K562 (cell line): ENCODE data around the gene CEACAM5. TPM values are rescaled to one million over a fixed set of nuclear protein-coding genes. Genes with fewer than 3 reads are reported as not detected.

ENCODE experiments used
- ATAC-seq: fragments of 200-7000 bp; cut with Tn5 transposase; 3 replicates; pipeline ENCODE4 v1.9.1; 2020; ENCODE audit warnings: moderate library complexity
- BruUV-seq: library from RNA; stranded (reverse); fragments of 400-500 nt; replicated peaks from 2 replicates; lab custom pipeline; 2021; lab: Mats Ljungman, UMichigan
- CTCF ChIA-PET: fragments of 300-600 bp; formaldehyde crosslinking; extraction: SDS; loops from one replicate; lab custom pipeline; 2021; ENCODE audit warnings: low intra/inter-chr PET ratio; lab: Yijun Ruan, JAX
- POLR2A ChIA-PET: fragments of 300-600, 350-650 bp; sonication (Branson Sonifier 250); formaldehyde crosslinking; extraction: SDS; loops from one replicate; lab custom pipeline; 2021; ENCODE audit warnings: antibody characterized with exemption, inconsistent platforms; lab: Yijun Ruan, JAX
- DNase-seq, 4 experiments: peaks; one replicate each; pipeline versions ENCODE4 v3.0.0 to v3.0.0-alpha.2; 2011 to 2018; ENCODE audit warnings: low spot score in 3 of 4, mixed read lengths in 3 of 4; ENCODE audit errors: extremely low read depth in 1 of 4
- FAIRE-seq: peaks from 2 replicates; lab custom pipeline; 2011; peaks lifted over from hg19 to GRCh38; lab: Jason Lieb, UNC
- H2AFZ ChIP-seq: 2 replicates; pipeline ENCODE4 v1.6.0; 2011; ENCODE audit warnings: low read depth, low read length, control low read depth, inconsistent platforms
- H3K27ac ChIP-seq: fragments of 200-600 bp; 3 replicates; pipeline ENCODE4 v1.8.0; 2011; ENCODE audit warnings: low read depth, mild to moderate bottlenecking, control low read depth, inconsistent platforms, low read length, moderate library complexity, mixed read lengths; ENCODE audit errors: extremely low read depth
- H3K27me3 ChIP-seq, 2 experiments: fragments of 300-600 bp in 1 of 2; 2 replicates in 1 of 2; 3 replicates in 1 of 2; pipeline versions ENCODE4 v1.6.0 to v1.8.0; 2011; ENCODE audit warnings: inconsistent platforms in 2 of 2, low read length in 2 of 2, mild to moderate bottlenecking in 1 of 2, mixed read lengths in 1 of 2, moderate library complexity in 1 of 2; ENCODE audit not compliant: control insufficient read depth in 2 of 2, insufficient read depth in 2 of 2
- H3K36me3 ChIP-seq: fragments of 300-600 bp; 3 replicates; pipeline ENCODE4 v1.8.0; 2011; ENCODE audit warnings: mild to moderate bottlenecking, low read length, inconsistent platforms; ENCODE audit not compliant: control insufficient read depth, insufficient read depth
- H3K4me1 ChIP-seq, 2 experiments: fragments of 200-600 bp in 1 of 2; replicated peaks in 1 of 2; 2 replicates in 1 of 2; 3 replicates in 1 of 2; pipeline versions ENCODE4 v1.5.1 to v1.8.0; 2011; ENCODE audit warnings: inconsistent platforms in 2 of 2, low read length in 2 of 2, mild to moderate bottlenecking in 1 of 2, mixed read lengths in 1 of 2, moderate library complexity in 1 of 2; ENCODE audit not compliant: control insufficient read depth in 2 of 2, insufficient read depth in 2 of 2
- H3K4me2 ChIP-seq: 2 replicates; pipeline ENCODE4 v1.6.1; 2011; ENCODE audit warnings: low read length, control low read depth, inconsistent platforms, mixed read lengths; ENCODE audit not compliant: insufficient read depth
- H3K4me3 ChIP-seq: fragments of 200-600 bp; sonication (generic), shearing (Covaris generic); 2 replicates; pipeline ENCODE4 v1.5.1; 2016; ENCODE audit warnings: control low read depth, inconsistent platforms
- H3K79me2 ChIP-seq: fragments of 200-600 bp; 3 replicates; pipeline ENCODE4 v1.8.0; 2011; ENCODE audit warnings: low read length, inconsistent platforms; ENCODE audit not compliant: control insufficient read depth, insufficient read depth
- H3K9ac ChIP-seq, 2 experiments: 2 replicates each; pipeline versions ENCODE4 v1.6.0 to v1.6.1; 2011; ENCODE audit warnings: low read depth in 2 of 2, low read length in 2 of 2, control low read depth in 1 of 2, inconsistent platforms in 1 of 2, mild to moderate bottlenecking in 1 of 2, mixed read lengths in 1 of 2; ENCODE audit not compliant: insufficient read depth in 1 of 2
- H3K9me1 ChIP-seq: one replicate; pipeline ENCODE4 v1.6.0; 2011; ENCODE audit warnings: inconsistent platforms, mild to moderate bottlenecking, low read length, moderate library complexity; ENCODE audit not compliant: control insufficient read depth, insufficient read depth
- H3K9me3 ChIP-seq: replicated peaks from 2 replicates; pipeline ENCODE4 v1.5.1; 2011; ENCODE audit warnings: low read depth, low read length, inconsistent platforms; ENCODE audit not compliant: control insufficient read depth, insufficient read depth
- H4K20me1 ChIP-seq: replicated peaks from 2 replicates; pipeline ENCODE4 v1.6.1; 2011; ENCODE audit warnings: low read length, inconsistent platforms, mixed read lengths; ENCODE audit not compliant: control insufficient read depth, insufficient read depth
- EP300 ChIP-seq: IDR thresholded peaks from 2 replicates; pipeline ENCODE4 v1.6.1; 2012; ENCODE audit warnings: low read length, improper control_type of control experiment
- FOXA1 ChIP-seq: fragments of 450-650 bp; IDR thresholded peaks from 2 replicates; pipeline ENCODE4 v1.6.1; 2016; ENCODE audit warnings: mild to moderate bottlenecking, borderline replicate concordance
- HIVEP1 ChIP-seq: fragments of 250-450 bp; sonication (Bioruptor Pico); IDR thresholded peaks from 2 replicates; pipeline ENCODE4 v1.4.0; 2020; ENCODE audit warnings: mild to moderate bottlenecking
- HOXB6 ChIP-seq: fragments of 250-450 bp; sonication (Bioruptor Pico); IDR thresholded peaks from 2 replicates; pipeline ENCODE4 v1.5.1; 2022; ENCODE audit warnings: mild to moderate bottlenecking, borderline replicate concordance
- IRF2 ChIP-seq: sonication (generic); formaldehyde crosslinking; IDR thresholded peaks from 2 replicates; pipeline ENCODE4 v1.8.1; 2022; ENCODE audit warnings: mild to moderate bottlenecking, missing genetic modification reagents
- KDM2B ChIP-seq: fragments of 250-450 bp; sonication (Bioruptor Pico); IDR thresholded peaks from 2 replicates; pipeline ENCODE4 v1.8.0; 2021; ENCODE audit warnings: mild to moderate bottlenecking, moderate library complexity
- MAZ ChIP-seq, 2 experiments: fragments of 450-650 bp in 1 of 2; sonication (generic) in 1 of 2; formaldehyde crosslinking; IDR thresholded peaks in 1 of 2; conservative IDR thresholded peaks in 1 of 2; 2 replicates each; pipeline versions ENCODE4 v1.4.0 to v1.5.0; 2020; ENCODE audit warnings: mild to moderate bottlenecking in 1 of 2, missing genetic modification reagents in 1 of 2
- MIER1 ChIP-seq: fragments of 450-650 bp; IDR thresholded peaks from 2 replicates; pipeline ENCODE4 v1.6.1; 2016; ENCODE audit warnings: antibody characterized with exemption, mild to moderate bottlenecking, low read depth
- NFIX ChIP-seq: fragments of 250-450 bp; sonication (Bioruptor Pico); IDR thresholded peaks from 2 replicates; pipeline ENCODE4 v1.4.0; 2020; ENCODE audit warnings: low read depth, mild to moderate bottlenecking, moderate library complexity
- PRMT5 ChIP-seq: sonication (generic); formaldehyde crosslinking; IDR thresholded peaks from 2 replicates; pipeline ENCODE4 v1.5.0; 2020; ENCODE audit warnings: missing genetic modification reagents
- SIRT6 ChIP-seq: IDR thresholded peaks from one replicate; pipeline ENCODE4 v1.6.1; 2012; ENCODE audit warnings: low read depth, mild to moderate bottlenecking, control low read depth, inconsistent platforms, low read length, moderate library complexity
- SNRNP70 ChIP-seq: fragments of 200-400 bp; formaldehyde crosslinking; optimal IDR thresholded peaks from 2 replicates; pipeline ENCODE3; 2017; ENCODE audit warnings: low read depth, low read length
- TAL1 ChIP-seq: fragments of 450-650 bp; IDR thresholded peaks from 2 replicates; pipeline ENCODE4 v1.6.1; 2016; ENCODE audit warnings: mild to moderate bottlenecking
- YBX1 ChIP-seq: fragments of 450-650 bp; IDR thresholded peaks from 2 replicates; pipeline ENCODE4 v1.7.1; 2016; ENCODE audit warnings: mild to moderate bottlenecking
- ZFX ChIP-seq: sonication (generic); formaldehyde crosslinking; IDR thresholded peaks from 2 replicates; pipeline ENCODE4 v1.8.0; 2022; ENCODE audit warnings: mild to moderate bottlenecking, missing genetic modification reagents, moderate library complexity
- ZNF12 ChIP-seq: sonication (generic); formaldehyde crosslinking; IDR thresholded peaks from 2 replicates; pipeline ENCODE4 v1.4.0; 2020; ENCODE audit warnings: mild to moderate bottlenecking, missing genetic modification reagents
- ZNF143 ChIP-seq: sonication (generic); formaldehyde crosslinking; IDR thresholded peaks from 2 replicates; pipeline ENCODE4 v1.9.0; 2022; ENCODE audit warnings: mild to moderate bottlenecking, missing genetic modification reagents
- ZNF174 ChIP-seq: fragments of 250-450 bp; sonication (Bioruptor Pico); IDR thresholded peaks from 2 replicates; pipeline ENCODE4 v1.4.0; 2020; ENCODE audit warnings: mild to moderate bottlenecking
- ZNF253 ChIP-seq: fragments of 250-450 bp; sonication (Bioruptor Pico); conservative IDR thresholded peaks from 2 replicates; pipeline ENCODE4 v1.6.1; 2021; ENCODE audit warnings: mild to moderate bottlenecking
- WGBS: fragments of 100-300 bp; shearing (Covaris generic); methylation state at CpG from one replicate; pipeline ENCODE4 v1.1.6; 2016; ENCODE audit warnings: low coverage, mixed read lengths; ENCODE audit not compliant: insufficient coverage; ENCODE audit errors: missing lambda C conversion rate; 5-methylcytosine and 5-hydroxymethylcytosine counted together
- in situ Hi-C: fragments of 300-500 bp; cut with MboI; formaldehyde crosslinking; loops from 4 replicates; pipeline ENCODE4 v1.15.0; 2018; ENCODE audit warnings: inconsistent platforms, mixed read lengths
- intact Hi-C: fragments of 100-400 bp; cut with micrococcal nuclease; formaldehyde crosslinking; loops from 2 replicates; pipeline ENCODE4 v1.14.2; 2022
- polyA plus RNA-seq, 8 experiments: library from polyadenylated mRNA; depleted of rRNA in 4 of 8; stranded (reverse) in 5 of 8; unstranded in 3 of 8; fragments of >200 nt; fragmentation: Nextera tagmentation in 2 of 8; fragmentation: Illumina TruSeq in 1 of 8; extraction: Ambion mirVana in 2 of 8; extraction: Trizol in 1 of 8; gene quantifications; 2 replicates each; pipeline versions ENCODE4 v1.2.1 to v1.2.3, GENCODE V29; 2011 to 2014; ENCODE audit warnings: inconsistent platforms in 1 of 8, missing spikeins in 1 of 8
- total RNA-seq, 7 experiments: library from RNA; depleted of rRNA in 6 of 7; stranded (reverse); fragments of >200 nt in 6 of 7; fragmentation: Illumina TruSeq in 2 of 7; extraction: Trizol in 2 of 7; gene quantifications; 2 replicates each; pipeline versions ENCODE4 v1.2.1 to v1.2.3, GENCODE V29; 2011 to 2021; ENCODE audit warnings: low replicate concordance in 1 of 7
- TF ChIP-seq, protein P1 (sequence below): fragments of 450-650 bp; IDR thresholded peaks from 2 replicates; pipeline ENCODE4 v1.6.1; 2016; ENCODE audit warnings: borderline replicate concordance
- TF ChIP-seq, protein P2 (sequence below): fragments of 450-650 bp; IDR thresholded peaks from 2 replicates; pipeline ENCODE4 v1.6.1; 2018; ENCODE audit not compliant: partially characterized antibody

The CEACAM5 gene
- total and polyA plus RNA-seq, 9 of the 15 experiments (the other 6 are each of a cell fraction or from before 2014, with no cell fraction given), result 0.33 TPM; not detected in 8

DNA sequence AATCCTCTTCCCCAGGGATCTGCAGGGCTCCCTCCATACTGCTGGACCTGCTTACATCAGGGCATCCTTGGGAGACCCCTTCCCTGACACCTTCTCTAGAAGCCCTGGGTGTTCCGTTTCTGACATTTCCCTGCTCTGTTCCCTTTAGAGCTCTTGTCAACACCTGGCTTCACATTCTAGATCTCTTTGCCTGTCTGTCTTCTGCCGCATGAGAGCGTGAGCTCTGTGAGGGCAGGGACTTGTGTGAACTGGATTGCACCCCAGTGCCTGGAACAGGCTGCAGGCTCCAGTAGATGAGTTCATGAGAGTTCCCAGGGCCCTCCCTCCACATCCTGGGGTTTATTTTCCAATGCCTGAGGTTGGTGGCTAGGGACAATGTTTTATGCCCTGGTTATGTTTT, 21.0 kb upstream of the CEACAM5 start (continued):
- TF ChIP-seq HIVEP1 (no peak), ZNF174 (no peak), ZFX (CRISPR knock-in tag) (no peak), YBX1 (no peak), ZNF253 (no peak), KDM2B (CRISPR knock-in tag) (no peak), HOXB6 (no peak), ZNF143 (CRISPR knock-in tag) (no peak), SNRNP70 (no peak), SIRT6 (no peak), IRF2 (no peak)
- TF ChIP-seq, protein P1, sequence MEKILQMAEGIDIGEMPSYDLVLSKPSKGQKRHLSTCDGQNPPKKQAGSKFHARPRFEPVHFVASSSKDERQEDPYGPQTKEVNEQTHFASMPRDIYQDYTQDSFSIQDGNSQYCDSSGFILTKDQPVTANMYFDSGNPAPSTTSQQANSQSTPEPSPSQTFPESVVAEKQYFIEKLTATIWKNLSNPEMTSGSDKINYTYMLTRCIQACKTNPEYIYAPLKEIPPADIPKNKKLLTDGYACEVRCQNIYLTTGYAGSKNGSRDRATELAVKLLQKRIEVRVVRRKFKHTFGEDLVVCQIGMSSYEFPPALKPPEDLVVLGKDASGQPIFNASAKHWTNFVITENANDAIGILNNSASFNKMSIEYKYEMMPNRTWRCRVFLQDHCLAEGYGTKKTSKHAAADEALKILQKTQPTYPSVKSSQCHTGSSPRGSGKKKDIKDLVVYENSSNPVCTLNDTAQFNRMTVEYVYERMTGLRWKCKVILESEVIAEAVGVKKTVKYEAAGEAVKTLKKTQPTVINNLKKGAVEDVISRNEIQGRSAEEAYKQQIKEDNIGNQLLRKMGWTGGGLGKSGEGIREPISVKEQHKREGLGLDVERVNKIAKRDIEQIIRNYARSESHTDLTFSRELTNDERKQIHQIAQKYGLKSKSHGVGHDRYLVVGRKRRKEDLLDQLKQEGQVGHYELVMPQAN, result no peak

DNA sequence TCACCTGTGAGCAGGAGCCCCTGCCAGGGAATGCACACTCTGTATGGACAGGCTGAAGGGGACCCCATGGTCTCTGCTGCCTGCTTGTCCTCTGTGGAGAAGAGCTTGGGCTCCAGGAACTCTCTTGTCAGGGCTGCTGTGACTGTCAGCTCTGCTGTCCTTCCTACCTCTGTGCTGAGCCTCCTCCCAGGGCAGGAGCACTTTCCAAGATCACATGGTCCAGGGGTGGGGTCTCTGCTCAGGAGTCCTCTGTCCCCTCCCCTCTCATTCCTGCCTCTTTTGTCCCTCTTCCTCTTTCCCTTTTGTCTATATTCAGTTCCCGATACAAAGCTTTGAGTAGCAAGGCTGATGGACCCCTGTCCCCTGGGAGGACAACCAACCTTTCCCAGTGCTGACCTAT, 20.3 kb upstream of the CEACAM5 start, which contains the start of gene CEACAM7:
Gene CEACAM7, minus strand, starts transcription at position 173 of the 400 bp plus-strand sequence. Its CDS starts 105 bp downstream, at position 68.
- FAIRE-seq, result no peak
- no peak within 1 kb of the TSS for H3K4me3 ChIP-seq
- no peak for ATAC-seq
- no peaks in the 10 kb centered on the region for H3K9me3 ChIP-seq
- H3K4me2 ChIP-seq, result no peak within 1 kb of the TSS
- WGBS, result 0% methylated on average over 1 of the region's 1 CpG
- no TSS peak for BruUV-seq
- DNase-seq, result no peak
- in situ Hi-C loops (no loop called here), intact Hi-C loops (no loop called here)
- no peak within 1 kb of the TSS for H3K9ac ChIP-seq
- H4K20me1 ChIP-seq, result no peaks in the 10 kb centered on the region
- ChIA-PET CTCF (no interaction called here), POLR2A (interaction anchor here (0.6 kb wide), 1 partner anchor 76 kb away, joined by 3 read pairs; no protein-coding TSS in a partner anchor)
- H3K79me2 ChIP-seq, result no peaks in the 10 kb centered on the region
- no peaks in the 10 kb centered on the region for H3K9me1 ChIP-seq
- H2AFZ ChIP-seq, result no peak within 1 kb of the TSS
- H3K27ac ChIP-seq, result no peak within 1 kb of the TSS
- H3K4me1 ChIP-seq, result no peaks in the 10 kb centered on the region; a peak in 1 of 5 replicates
- H3K27me3 ChIP-seq, result peaks cover 0 to 4% of the 10 kb centered on the region in 2 experiments; a peak in 2 of 5 replicates
- no peaks in the 10 kb centered on the region for H3K36me3 ChIP-seq
- TF ChIP-seq MAZ (CRISPR knock-in tag; conservative IDR thresholded peaks at IDR 0.05 in 1 of 2, IDR thresholded peaks at IDR 0.05 in 1 of 2) (no peak), MIER1 (no peak), FOXA1 (no peak), TAL1 (no peak), PRMT5 (CRISPR knock-in tag) (no peak), EP300 (no peak), ZNF12 (CRISPR knock-in tag) (no peak), NFIX (CRISPR knock-in tag) (no peak)
- TF ChIP-seq, protein P2, sequence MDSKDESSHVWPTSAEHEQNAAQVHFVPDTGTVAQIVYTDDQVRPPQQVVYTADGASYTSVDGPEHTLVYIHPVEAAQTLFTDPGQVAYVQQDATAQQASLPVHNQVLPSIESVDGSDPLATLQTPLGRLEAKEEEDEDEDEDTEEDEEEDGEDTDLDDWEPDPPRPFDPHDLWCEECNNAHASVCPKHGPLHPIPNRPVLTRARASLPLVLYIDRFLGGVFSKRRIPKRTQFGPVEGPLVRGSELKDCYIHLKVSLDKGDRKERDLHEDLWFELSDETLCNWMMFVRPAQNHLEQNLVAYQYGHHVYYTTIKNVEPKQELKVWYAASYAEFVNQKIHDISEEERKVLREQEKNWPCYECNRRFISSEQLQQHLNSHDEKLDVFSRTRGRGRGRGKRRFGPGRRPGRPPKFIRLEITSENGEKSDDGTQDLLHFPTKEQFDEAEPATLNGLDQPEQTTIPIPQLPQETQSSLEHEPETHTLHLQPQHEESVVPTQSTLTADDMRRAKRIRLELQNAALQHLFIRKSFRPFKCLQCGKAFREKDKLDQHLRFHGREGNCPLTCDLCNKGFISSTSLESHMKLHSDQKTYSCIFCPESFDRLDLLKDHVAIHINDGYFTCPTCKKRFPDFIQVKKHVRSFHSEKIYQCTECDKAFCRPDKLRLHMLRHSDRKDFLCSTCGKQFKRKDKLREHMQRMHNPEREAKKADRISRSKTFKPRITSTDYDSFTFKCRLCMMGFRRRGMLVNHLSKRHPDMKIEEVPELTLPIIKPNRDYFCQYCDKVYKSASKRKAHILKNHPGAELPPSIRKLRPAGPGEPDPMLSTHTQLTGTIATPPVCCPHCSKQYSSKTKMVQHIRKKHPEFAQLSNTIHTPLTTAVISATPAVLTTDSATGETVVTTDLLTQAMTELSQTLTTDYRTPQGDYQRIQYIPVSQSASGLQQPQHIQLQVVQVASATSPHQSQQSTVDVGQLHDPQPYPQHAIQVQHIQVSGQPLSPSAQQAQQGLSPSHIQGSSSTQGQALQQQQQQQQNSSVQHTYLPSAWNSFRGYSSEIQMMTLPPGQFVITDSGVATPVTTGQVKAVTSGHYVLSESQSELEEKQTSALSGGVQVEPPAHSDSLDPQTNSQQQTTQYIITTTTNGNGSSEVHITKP, result no peak
